ENCODE measurements around the gene DOK3.

- TF ChIP-seq CREB5 (CRISPR knock-in tag; IDR thresholded peaks at IDR 0.05; ENCODE audit: low read depth) (no peak), PATZ1 (CRISPR knock-in tag; IDR thresholded peaks at IDR 0.05; ENCODE audit: borderline replicate concordance) (no peak), ISL1 (CRISPR knock-in tag; IDR thresholded peaks at IDR 0.05) (no peak), ZNF70 (CRISPR knock-in tag; IDR thresholded peaks at IDR 0.05) (no peak), SNAI2 (CRISPR knock-in tag; IDR thresholded peaks at IDR 0.05) (no peak), TSHZ2 (CRISPR knock-in tag; IDR thresholded peaks at IDR 0.05) (no peak)
Measured at GRCh38 chr5:177468329-177468684, 41.3 kb downstream of the DOK3 start.

Data from SK-N-SH treated with all-trans-retinoic acid at 6 μM for 48 hours (cell line).